Measurements from ENCODE around the gene ZNF804A.

ZNF804A gene

DNA sequence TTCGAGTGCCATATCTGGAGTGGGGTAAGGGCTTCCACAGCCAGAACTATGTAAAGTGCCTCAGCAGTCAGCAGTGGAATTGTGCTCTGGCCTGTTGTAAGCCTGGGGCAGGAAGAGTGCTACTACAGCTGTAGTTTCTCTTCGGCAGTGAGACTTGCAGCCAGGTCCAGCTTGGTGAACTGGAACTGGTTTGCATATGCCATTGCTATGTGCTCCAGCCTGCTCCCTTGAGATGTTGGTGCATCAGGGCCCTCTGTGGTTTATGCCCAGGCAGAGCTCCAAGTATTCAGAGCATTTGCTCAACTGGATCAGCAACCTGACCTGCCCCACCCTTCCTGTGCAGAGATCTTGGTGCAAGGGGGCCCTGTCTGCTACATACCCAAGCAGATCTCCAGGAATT, 47.8 kb downstream of the ZNF804A start:
- DNase-seq (ENCODE audit: low read depth, low spot score), result peak; percentile 17
- ChIA-PET CTCF (no interaction called here), POLR2A (no interaction called here)
- no peak for TF ChIP-seq CTCF (IDR thresholded peaks at IDR 0.05; ENCODE audit: insufficient read depth, low read length, missing control alignments)
- no peak overlapping the region for H3K4me3 ChIP-seq (ENCODE audit: low read depth, low read length)

- H3K4me3 ChIP-seq (ENCODE audit: low read depth, low read length), result no peak overlapping the region
- ChIA-PET POLR2A (no interaction called here), CTCF (no interaction called here)
- no peak for TF ChIP-seq CTCF (IDR thresholded peaks at IDR 0.05; ENCODE audit: insufficient read depth, low read length, missing control alignments)
- no peak for DNase-seq (ENCODE audit: low read depth, low spot score)
Observed at GRCh38 chr2:184646593-184646992, 48.3 kb downstream of the ZNF804A start.

DNA sequence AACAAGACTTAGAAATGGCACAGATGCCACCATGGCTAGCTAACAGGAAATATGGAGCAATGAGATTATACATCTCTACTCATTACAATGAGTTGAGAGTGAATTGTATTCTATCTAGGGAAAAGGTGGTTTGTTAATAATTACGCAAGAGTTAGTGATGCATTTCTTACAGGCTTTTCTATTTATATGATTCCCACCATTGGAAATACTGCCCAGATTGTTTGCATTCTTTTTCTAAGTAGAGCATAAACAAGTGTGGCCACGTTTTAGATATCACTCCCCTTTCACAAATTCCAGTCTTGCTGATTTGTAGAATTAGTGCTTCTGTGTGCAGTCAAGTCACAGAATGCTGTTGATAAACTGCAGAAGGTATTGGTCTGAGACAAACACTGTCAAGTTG, 56.6 kb downstream of the ZNF804A start:
- TF ChIP-seq CTCF (IDR thresholded peaks at IDR 0.05; ENCODE audit: insufficient read depth, low read length, missing control alignments), result no peak
- CTCF ChIA-PET, result no interaction called here
- peak; percentile 21 for DNase-seq (ENCODE audit: low read depth, low spot score)
- POLR2A ChIA-PET, result no interaction called here
- no peak overlapping the region for H3K4me3 ChIP-seq (ENCODE audit: low read depth, low read length)

GRCh38 chr2:184677171-184677570, 78.8 kb downstream of the ZNF804A start:
- TF ChIP-seq CTCF (IDR thresholded peaks at IDR 0.05; ENCODE audit: insufficient read depth, low read length, missing control alignments), result no peak
- CTCF ChIA-PET, result no interaction called here
- no peak for DNase-seq (ENCODE audit: low read depth, low spot score)
- POLR2A ChIA-PET, result no interaction called here
- no peak overlapping the region for H3K4me3 ChIP-seq (ENCODE audit: low read depth, low read length)

- no peak for DNase-seq (ENCODE audit: low read depth, low spot score)
- ChIA-PET POLR2A (no interaction called here), CTCF (no interaction called here)
- H3K4me3 ChIP-seq (ENCODE audit: low read depth, low read length), result no peak overlapping the region
- TF ChIP-seq CTCF (IDR thresholded peaks at IDR 0.05; ENCODE audit: insufficient read depth, low read length, missing control alignments), result no peak
Observed at GRCh38 chr2:184679219-184680018, 81.1 kb downstream of the ZNF804A start.

DNA sequence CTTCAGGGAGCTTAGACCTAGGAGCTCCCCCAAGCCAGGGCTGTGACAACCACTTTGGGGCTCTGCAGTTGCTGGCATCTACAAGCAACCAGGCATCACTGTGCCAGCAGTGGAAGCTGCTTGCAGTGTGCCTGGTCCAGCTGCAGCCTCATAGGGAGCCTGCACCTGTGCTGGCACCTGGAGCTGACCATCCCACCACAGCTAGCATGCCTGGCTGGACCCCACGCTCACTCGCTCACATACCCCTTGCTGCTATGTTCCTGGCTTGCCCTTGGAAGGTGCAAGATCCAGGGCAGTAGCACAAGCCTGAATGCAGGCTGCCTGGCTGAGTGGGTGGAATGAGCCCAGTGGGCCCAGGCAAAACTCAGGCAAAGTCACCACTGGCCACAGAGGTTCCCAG, 82.5 kb downstream of the ZNF804A start:
- no peak overlapping the region for H3K4me3 ChIP-seq (ENCODE audit: low read depth, low read length)
- ChIA-PET POLR2A (interaction anchor here (0.5 kb wide), 1 partner anchor 1613 kb away, joined by 4 read pairs; no protein-coding TSS in a partner anchor), CTCF (no interaction called here)
- no peak for DNase-seq (ENCODE audit: low read depth, low spot score)
- TF ChIP-seq CTCF (IDR thresholded peaks at IDR 0.05; ENCODE audit: insufficient read depth, low read length, missing control alignments), result no peak

Data from AG04449 (cell line).